ENCODE results near the gene PFDN1.
"Not testable (repeated sequence)": the region's sequence is repeated elsewhere in the genome, so short reads cannot be mapped to it uniquely, and the experiment has no call there.

Gene PFDN1

GRCh38 chr5:140202610-140203009 is 100.3 kb downstream of the PFDN1 start:
- no peak for DNase-seq

GRCh38 chr5:140202078-140202477 is 100.8 kb downstream of the PFDN1 start:
- no peak for DNase-seq

- DNase-seq, result not testable (repeated sequence)
Measured at GRCh38 chr5:140198915-140199314, 104.0 kb downstream of the PFDN1 start.

- DNase-seq, result no peak
Measured at GRCh38 chr5:140197023-140197422, 105.9 kb downstream of the PFDN1 start.

GRCh38 chr5:140196115-140196814 is 106.6 kb downstream of the PFDN1 start:
- no peak for DNase-seq

All from NCI-H2081 treated with DMSO at 0.1 percent for 48 hours (cell line).